A549 treated with Hydrocortisone at 1 μM for 4 hours (cell line): Measurements from ENCODE around the gene NXT2. TPM values are rescaled to one million over a fixed set of nuclear protein-coding genes. Genes with fewer than 3 reads are reported as not detected.

Experiments used
- total RNA-seq: library from RNA; stranded (reverse); fragments of 200-300 nt; extraction: Qiagen RNA extraction; gene quantifications from 5 replicates; pipeline ENCODE4 v1.2.3, GENCODE V29; 2022

NXT2 gene
- total RNA-seq: 7.1 to 12.5 TPM (median 9.3 TPM) in 5 replicates

GRCh38 chrX:109536439-109537323 is at the start of gene NXT2:
Gene NXT2, plus strand, starts transcription at chrX:109536844. Its CDS starts 163 bp downstream, at chrX:109537007.

Other genes starting within 250 kb of the NXT2 start
- gene GUCY2F, start 54.8 kb upstream of the NXT2 start, total RNA-seq: not detected in 5 replicates
- 0.09 to 0.20 TPM (median 0.13 TPM) in 3 of 5 replicates, not detected in the others for gene KCNE5, start 88.3 kb downstream of the NXT2 start, total RNA-seq
- gene ACSL4, start 196.4 kb downstream of the NXT2 start, total RNA-seq: 15.5 to 32.0 TPM (median 22.5 TPM) in 5 replicates